Measurements from ENCODE around the gene YWHAB. TPM values are rescaled to one million over a fixed set of nuclear protein-coding genes. Genes with fewer than 3 reads are reported as not detected.

The YWHAB gene
- total and polyA plus RNA-seq, 2 of the 4 experiments (the other 2 are of a cell fraction), result 78.0 to 102 TPM

DNA sequence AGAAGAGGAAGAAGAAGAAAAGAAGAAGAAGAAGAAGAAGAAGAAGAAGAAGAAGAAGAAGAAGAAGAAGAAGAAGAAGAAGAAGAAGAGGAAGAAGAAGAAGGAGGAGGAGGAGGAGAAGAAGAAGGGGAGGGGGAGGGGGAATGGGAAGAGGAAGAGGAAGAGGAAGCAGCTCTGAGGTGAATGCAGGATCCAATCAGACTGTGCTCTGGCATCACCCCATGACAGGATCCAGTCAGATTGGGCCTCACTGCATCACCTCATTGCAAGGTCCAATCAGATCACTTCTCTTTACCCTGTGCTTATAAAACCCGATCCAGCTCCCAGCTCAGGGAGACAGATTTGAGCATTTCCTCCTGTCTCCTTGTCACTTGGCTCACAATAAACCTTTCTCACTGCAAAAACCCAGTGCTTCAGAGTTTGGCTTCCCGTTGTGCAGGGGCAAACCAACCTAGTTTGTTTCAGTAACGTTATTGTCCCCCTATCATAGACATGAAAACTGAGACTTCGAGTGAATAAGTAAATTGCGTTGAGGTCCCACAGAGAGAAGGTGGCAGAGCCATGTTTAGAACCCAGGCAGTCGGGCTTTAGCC lies 28.6 kb upstream of the YWHAB start:
- Histone ChIP-seq H3K4me3 (ENCODE audit: insufficient read depth, low read depth, low read length) (no peak overlapping the region), H2AK5ac (ENCODE audit: low read depth, low read length) (no peak overlapping the region), H3K4me2 (ENCODE audit: low read depth, low read length) (no peak overlapping the region), H3K18ac (ENCODE audit: low read depth, low read length) (no peak overlapping the region), H3K9me1 (ENCODE audit: insufficient read depth, low read length) (no peaks in the 10 kb centered on the region), H2BK120ac (ENCODE audit: low read depth, low read length) (no peak overlapping the region), H3K27ac (ENCODE audit: insufficient read depth, low read length) (no peak overlapping the region), H2BK20ac (ENCODE audit: low read depth, low read length) (no peak overlapping the region), H3K14ac (replicated peaks; ENCODE audit: low read depth, low read length) (no peak overlapping the region), H4K91ac (ENCODE audit: insufficient read depth, low read depth, low read length) (no peak overlapping the region), H2AK9ac (replicated peaks; ENCODE audit: low read depth, low read length, poor library complexity) (no peak overlapping the region), H3K36me3 (ENCODE audit: control insufficient read depth, insufficient read depth, low read length) (no peaks in the 10 kb centered on the region), H4K8ac (ENCODE audit: low read depth in 2 of 2, low read length in 2 of 2) (no peak overlapping the region), H3K23ac (ENCODE audit: low read depth, low read length) (no peak overlapping the region), H3K56ac (ENCODE audit: extremely low read depth, insufficient read depth, low read length) (no peak overlapping the region), H4K5ac (ENCODE audit: low read depth, low read length) (no peak overlapping the region), H2AFZ (replicated peaks; ENCODE audit: low read length, poor library complexity) (no peak overlapping the region), H3K27me3 (ENCODE audit: control insufficient read depth, insufficient read depth, low read length) (peaks cover 2% of the 10 kb centered on the region), H3K9me3 (ENCODE audit: control insufficient read depth, insufficient read depth, low read length) (no peaks in the 10 kb centered on the region), H4K20me1 (ENCODE audit: insufficient read depth, low read length) (no peaks in the 10 kb centered on the region), H3K4me1 (ENCODE audit: control insufficient read depth, insufficient read depth, low read length) (0 out of 2 replicates have a peak, but pooled peaks cover 2% of the 10 kb centered on the region), H3K4ac (ENCODE audit: low read depth, low read length) (no peak overlapping the region), H3K9ac (ENCODE audit: low read depth, low read length) (no peak overlapping the region), H2BK15ac (ENCODE audit: low read depth, low read length) (no peak overlapping the region), H3K79me1 (ENCODE audit: low read depth in 1 of 2, low read length in 2 of 2) (no peaks in the 10 kb centered on the region), H2BK5ac (ENCODE audit: low read depth, low read length, poor library complexity, severe bottlenecking) (no peak overlapping the region)
- ChIA-PET POLR2A (ENCODE audit: unreplicated experiment) (no interaction called here), CTCF (no interaction called here)
- DNase-seq (peak; percentile 5), ATAC-seq (ENCODE audit: low read depth) (no peak)
- intact Hi-C loops (cut with micrococcal nuclease) (no loop called here), in situ Hi-C loops (cut with MboI; ENCODE audit: low sequenced_read_pairs) (loop anchor here (25.0 kb wide), 1 partner anchor 470 kb away; no protein-coding TSS in a partner anchor), dilution Hi-C loops (cut with HindIII; ENCODE audit: low sequenced_read_pairs, unreplicated experiment) (no loop called here)
- no TSS peak for BruUV-seq (replicated peaks)
- WGBS, 2 experiments (ENCODE audit: extremely low coverage in 2 of 2, insufficient read length in 1 of 2), result no CpG with 5 or more reads among the region's 6 CpGs
- no peak for TF ChIP-seq MAFK (IDR thresholded peaks at IDR 0.05; ENCODE audit: low read depth, low read length)

Data from IMR-90 (cell line).